Erythroblast (primary cell): Measurements from ENCODE around the gene ADAM22.
A peak's percentile ranks its signal among the peaks of the same experiment; 100 is the strongest.

Experiments used
- DNase-seq, 2 experiments: peaks; one replicate each; lab custom pipeline; 2025; lab: John Stamatoyannopoulos, UW
- GATA1 ChIP-seq: IDR thresholded peaks from 2 replicates; pipeline ENCODE4 v1.6.1; 2011; ENCODE audit warnings: low read depth, mild to moderate bottlenecking, control low read depth, low read length, moderate library complexity
- POLR2A ChIP-seq: IDR thresholded peaks from 2 replicates; pipeline ENCODE4 v1.6.1; 2011; ENCODE audit warnings: mild to moderate bottlenecking, low read length

The ADAM22 gene

GRCh38 chr7:88083883-88084282, 149.8 kb downstream of the ADAM22 start:
- DNase-seq, result no peak
- no peak for TF ChIP-seq GATA1
- TF ChIP-seq POLR2A, result no peak

- no peak for TF ChIP-seq POLR2A
- TF ChIP-seq GATA1, result no peak
- no peak for DNase-seq
These were observed 155.5 kb downstream of the ADAM22 start for GRCh38 chr7:88089561-88089960.

DNA sequence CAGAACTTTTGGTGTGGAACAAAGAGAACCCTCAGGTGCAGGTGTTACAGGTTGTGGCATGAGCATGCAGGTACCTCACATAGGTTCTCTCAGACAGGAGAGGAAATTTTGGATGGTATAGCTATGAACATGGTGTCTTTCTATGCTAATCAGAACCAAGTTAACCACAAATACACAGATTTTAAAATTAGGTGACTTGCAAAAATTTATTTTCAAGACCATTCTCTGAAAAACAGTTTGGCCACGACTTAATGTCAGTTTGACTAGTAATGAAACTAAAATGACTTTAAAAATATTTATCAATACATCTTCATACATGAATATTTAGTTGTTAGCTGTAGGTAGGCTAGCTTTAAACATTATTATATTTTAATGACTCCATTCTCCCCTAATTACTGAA, 156.2 kb downstream of the ADAM22 start:
- TF ChIP-seq POLR2A (no peak), GATA1 (no peak)
- DNase-seq, result no peak

GRCh38 chr7:88090671-88091070, 156.6 kb downstream of the ADAM22 start:
- no peak for TF ChIP-seq POLR2A
- no peak for TF ChIP-seq GATA1
- DNase-seq, result no peak

GRCh38 chr7:88091988-88092675, 158.1 kb downstream of the ADAM22 start:
- TF ChIP-seq GATA1, result no peak
- TF ChIP-seq POLR2A, result no peak
- no peak for DNase-seq

- TF ChIP-seq GATA1 (no peak), POLR2A (no peak)
These were observed 158.6 kb downstream of the ADAM22 start for GRCh38 chr7:88092676-88092999.

DNA sequence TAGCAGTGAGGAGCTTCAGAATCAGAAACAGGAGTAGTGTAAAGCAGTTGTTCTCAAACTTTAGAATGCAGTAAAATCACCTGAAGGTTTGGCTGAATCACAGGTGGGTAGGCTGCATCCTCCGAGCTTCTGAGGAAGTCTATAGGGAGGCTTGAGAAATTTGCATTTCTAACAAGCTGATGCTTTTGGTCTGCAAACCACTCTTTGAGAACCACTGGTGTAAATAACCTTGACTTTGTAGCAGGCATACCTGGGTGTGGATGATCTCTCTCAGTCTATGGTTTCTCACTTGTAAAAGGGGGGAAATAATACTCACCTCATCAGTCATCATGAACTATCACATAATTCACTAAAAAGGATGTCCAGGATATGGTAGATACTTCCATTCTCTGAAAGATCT, 167.7 kb downstream of the ADAM22 start:
- TF ChIP-seq GATA1, result no peak
- no peak for TF ChIP-seq POLR2A
- DNase-seq, result no peak

More at GRCh38 chr7:88092676-88092999, 158.6 kb downstream of the ADAM22 start:
- DNase-seq, result no peak

GRCh38 chr7:88102675-88103074, 168.6 kb downstream of the ADAM22 start:
- no peak for DNase-seq
- TF ChIP-seq GATA1 (no peak), POLR2A (no peak)

DNA sequence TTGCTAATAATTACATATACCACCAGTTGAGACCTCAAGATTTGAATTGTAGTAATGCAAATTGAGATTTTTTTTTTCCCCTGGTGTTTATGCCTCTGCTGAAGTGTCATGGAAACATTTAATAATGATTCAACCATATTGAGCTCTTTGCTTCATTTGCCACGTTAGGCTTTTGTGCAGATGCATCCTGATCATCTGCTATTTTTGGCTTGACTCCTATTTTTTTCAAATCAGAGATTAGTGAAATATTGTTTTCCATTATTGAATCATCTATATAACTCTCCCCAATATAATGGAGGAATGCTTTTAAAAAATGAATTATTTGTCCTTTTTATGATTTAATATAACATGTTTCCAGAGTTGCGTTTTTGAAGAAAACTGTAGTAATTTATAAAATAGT, 170.7 kb downstream of the ADAM22 start:
- no peak for TF ChIP-seq POLR2A
- DNase-seq, result no peak

DNA sequence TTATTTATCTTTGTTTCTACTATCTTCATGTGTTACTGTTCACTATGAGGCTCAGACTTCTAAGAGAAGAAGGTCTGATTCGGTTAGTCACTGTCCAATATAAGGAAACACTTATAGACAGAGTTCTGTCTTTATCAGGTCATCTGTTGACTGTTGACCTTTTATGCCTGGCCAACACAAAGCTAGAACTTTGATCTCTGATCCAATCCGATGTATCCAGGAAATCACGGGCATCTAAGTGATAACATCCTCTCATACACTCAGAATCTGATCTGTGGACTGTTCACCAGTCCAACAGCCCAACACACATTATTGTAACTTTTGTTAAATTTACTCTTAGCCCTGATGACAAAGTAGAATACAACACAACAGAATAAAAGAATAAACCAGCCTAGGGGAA, 171.2 kb downstream of the ADAM22 start:
- TF ChIP-seq POLR2A (no peak), GATA1 (no peak)
- DNase-seq, result no peak

DNA sequence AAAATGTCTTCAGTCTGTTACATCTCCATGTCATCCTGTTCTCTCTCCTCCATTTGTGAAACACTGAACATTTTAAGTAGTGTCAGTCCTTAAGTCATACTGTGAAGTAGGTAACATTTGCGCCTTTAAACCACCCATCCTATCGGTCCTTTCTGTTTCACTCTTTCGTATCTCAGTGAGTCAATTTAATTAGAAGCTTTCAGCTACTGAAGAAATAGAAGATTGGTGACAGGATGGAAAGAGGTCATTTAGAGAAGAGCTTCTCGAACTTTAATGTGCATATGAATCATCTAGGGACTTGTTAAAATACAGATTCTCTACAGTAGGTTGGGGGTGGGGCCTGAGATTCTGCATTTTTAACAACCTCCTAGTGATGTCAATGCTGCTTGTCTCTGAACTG, 172.4 kb downstream of the ADAM22 start:
- no peak for DNase-seq
- TF ChIP-seq GATA1, result no peak
- no peak for TF ChIP-seq POLR2A

GRCh38 chr7:88109612-88110011, 175.6 kb downstream of the ADAM22 start:
- TF ChIP-seq POLR2A (no peak), GATA1 (no peak)
- DNase-seq, result no peak

- TF ChIP-seq POLR2A (no peak), GATA1 (no peak)
- peak; percentile 44 to 56 for DNase-seq
These were observed 177.2 kb downstream of the ADAM22 start for GRCh38 chr7:88111140-88111743.

- TF ChIP-seq POLR2A, result no peak
- TF ChIP-seq GATA1, result no peak
- DNase-seq, result no peak
These were observed 178.0 kb downstream of the ADAM22 start for GRCh38 chr7:88111954-88112471.

DNA sequence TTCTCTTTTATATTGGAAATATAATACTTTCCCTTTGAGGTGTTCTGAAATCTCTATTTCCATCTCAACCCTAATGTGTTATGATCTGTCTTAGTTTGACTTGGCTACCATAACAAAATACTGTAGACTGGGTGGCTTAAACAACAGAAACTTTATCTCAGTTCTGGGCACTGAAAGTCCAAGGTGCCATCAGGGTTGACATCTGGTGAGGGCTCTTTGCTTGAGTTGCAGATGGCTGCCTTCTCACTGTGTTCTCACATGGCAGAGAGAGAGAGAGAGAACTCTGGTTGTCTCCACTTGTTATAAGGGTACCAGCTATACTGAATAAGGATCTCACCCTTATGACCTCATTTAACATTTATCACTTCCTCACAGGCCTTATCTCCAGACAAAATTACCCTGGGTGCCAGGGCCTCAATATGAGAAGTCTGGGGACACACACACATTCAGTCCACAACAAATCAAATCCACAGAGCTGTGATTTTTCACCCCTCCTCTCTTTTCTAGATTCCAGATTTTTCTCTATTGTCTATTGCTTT, 181.3 kb downstream of the ADAM22 start:
- DNase-seq, result peak in 1 of 2 experiments; percentile 21
- TF ChIP-seq POLR2A (no peak), GATA1 (no peak)
